ENCODE data around the gene HJV.

Gene HJV

DNA sequence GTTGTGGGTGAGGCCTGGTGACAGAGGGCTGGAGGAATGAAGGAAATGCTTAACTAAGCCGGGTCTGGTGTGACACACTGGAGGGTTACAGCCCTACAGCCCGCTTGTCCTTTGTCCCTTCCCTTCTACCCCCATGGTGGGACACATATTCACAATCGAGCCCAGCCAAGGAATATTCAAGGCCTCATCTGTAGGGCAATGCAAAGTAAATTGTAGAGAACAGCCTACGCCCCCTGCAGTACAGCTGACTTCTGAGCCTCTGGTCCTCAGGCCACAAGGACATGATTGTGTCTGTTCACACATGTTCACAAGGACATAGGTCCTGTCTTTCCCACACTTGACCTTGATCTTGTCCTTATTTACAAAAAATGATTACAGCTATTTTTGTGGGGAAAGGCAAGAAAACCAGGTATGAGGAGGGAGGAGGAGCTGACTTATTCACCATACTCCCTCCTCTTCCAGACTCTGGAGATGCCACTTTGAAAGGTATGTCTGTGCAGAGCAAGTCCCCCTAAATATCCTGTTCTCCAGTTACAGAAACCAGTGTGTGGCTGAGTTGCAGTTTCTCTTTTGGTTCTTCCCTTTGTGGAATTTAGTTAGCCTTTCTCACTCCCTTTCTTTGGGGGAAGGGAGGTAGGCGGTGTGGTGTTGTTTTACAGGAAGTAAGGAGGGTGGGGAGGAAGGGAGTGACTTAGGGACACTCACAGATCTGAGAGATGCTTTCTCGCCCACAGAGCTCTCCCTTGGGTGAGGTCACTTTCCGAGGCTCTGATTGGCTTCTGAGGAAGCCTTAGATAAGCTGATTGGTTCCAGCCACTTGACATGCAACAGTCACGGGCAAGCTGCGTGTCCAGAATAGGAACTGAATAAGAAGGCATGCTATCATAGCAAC is 42.4 kb downstream of the HJV start:
- DNase-seq (ENCODE audit: low read depth in 1 of 2, low spot score in 1 of 2) = peak; percentile 44 to 51

DNA sequence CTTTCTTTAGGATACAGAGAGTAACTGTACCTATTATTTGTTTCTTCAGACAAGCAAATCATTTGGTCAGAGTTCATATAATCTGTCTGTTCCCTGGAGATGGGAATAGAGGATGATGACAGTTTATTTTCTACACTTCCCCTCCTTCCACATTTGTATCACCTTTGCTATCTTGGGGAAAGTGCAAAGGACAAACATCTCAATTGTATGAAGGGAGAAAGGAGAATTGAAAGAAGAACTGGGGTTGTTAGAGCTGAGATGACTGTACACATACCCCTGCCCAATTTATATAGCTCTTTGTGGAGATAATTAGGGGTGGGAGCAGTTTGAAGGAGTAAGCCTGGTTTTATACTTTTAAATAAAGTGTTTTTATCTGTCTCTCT is 43.1 kb downstream of the HJV start:
- no peak for DNase-seq (ENCODE audit: low read depth in 1 of 2, low spot score in 1 of 2)

DNA sequence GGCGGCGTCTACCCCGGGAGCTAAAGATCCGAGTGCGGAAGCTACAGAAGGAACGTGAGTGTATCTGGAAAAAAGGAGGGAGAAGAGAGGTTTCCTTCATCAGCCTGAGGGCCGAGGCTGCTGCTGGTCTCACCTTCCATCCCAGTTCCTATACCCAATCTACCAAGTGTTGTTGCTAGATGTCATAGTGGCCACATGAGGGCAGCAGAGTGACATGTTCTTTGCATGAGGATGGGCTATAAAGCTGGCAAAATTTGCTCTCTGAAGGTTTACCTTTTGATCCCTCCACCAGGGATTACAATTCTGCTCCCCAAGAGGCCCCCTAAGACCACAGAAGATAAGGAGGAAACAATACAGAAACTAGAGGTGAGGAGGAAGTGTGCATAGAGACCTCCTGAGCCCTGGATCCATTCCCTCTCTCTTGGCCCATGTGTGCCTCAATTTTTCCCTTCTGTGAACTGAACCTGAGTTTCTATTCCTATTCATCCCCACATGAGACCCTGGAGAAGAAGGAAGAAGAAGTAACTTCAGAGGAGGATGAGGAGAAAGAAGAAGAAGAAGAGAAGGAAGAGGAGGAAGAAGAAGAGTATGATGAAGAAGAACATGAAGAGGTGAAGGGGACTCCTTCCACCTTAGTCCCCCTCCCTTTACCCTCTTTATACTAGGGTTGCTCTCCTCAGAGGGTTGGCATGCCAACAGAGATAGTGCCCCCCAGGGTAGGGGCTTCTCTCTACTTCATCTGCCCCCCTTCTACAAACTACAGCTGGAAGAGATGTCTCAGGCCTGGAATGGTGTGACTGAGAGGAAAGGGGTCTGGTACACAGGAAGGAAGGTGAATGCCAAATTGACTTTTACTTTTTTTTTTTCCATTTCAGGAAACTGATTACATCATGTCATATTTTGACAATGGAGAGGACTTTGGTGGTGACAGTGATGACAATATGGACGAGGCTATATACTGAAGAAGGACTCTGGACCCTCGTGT is 43.8 kb downstream of the HJV start:
- peak in 1 of 2 donors; percentile 43 for DNase-seq (ENCODE audit: low read depth in 1 of 2, low spot score in 1 of 2)

DNA sequence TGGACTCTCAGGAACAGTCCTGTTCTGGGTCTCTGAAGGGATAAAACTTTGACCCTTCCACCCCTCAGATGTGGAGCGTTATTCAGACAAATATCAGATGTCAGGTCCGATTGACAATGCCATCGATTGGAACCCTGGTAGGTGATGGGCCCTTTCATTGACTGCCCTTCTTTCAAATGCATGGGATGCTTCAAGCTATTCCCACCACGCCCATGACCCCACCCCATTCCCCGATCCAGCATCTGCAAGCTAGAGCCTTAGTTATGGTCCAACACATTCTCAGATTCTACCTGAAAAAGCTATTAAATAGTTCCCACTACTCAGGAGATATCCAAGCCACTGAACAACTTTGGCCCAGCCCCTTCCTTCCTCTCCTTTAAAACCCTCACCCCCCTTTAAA is 44.5 kb downstream of the HJV start:
- no peak for DNase-seq (ENCODE audit: low read depth in 1 of 2, low spot score in 1 of 2)

DNA sequence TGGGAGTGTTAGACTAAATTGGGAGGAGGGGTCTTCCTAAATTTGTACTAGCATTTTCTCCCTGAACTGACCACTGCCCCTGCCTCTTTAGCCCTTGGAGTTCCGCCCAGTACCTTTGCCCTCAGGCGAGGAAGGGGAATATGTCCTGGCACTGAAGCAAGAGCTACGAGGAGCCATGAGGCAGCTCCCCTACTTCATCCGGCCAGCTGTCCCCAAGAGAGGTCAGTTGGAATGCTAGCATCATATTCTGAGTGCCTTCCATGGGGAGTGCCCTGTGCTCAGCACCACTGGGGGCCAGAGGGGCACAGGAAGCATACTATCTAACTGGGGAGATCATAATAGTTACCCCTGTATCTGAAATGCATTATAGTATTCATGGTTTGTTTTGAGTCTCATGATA is 46.3 kb downstream of the HJV start:
- no peak for DNase-seq (ENCODE audit: low read depth in 1 of 2, low spot score in 1 of 2)

DNA sequence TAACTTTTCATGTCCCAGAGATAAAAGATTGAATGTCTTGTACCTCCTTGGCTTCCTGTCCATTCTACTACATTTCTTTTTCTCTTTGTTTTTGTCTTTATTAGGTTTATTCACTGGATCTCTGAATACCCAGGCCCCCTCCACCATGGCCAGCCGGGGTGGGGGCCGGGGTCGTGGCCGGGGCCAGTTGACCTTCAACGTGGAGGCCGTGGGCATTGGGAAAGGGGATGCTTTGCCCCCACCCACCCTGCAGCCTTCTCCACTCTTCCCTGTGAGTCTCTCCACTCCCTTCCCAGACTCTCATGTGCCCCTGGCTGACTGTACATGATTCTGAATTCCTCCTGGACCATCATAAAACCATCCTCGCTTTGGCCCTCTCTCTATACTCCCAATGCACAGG is 46.8 kb downstream of the HJV start:
- no peak for DNase-seq (ENCODE audit: low read depth in 1 of 2, low spot score in 1 of 2)

DNA sequence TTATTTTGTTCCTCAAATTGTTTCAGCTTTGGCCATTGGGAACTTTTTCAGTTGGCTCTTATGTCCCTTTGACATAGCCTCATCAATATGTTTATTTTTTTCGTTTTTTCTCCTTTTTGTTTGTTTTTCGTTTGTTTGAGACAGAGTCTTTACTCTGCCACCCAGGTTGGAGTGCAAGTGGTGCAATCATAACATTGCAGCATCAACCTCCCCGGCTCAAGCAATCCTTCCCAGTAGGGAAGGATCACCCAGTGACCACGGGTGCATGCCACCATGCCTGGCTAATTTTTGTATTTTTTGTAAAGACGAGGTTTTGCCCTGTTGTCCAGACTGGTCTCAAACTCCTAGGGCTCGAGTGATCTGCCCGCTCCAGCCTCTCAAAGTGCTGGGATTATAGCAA is 49.0 kb downstream of the HJV start:
- no peak for DNase-seq (ENCODE audit: low read depth in 1 of 2, low spot score in 1 of 2)

Data from stimulated activated CD4-positive, alpha-beta T cell treated with anti-CD3 and anti-CD28 coated beads, Interleukin-15, amount 100 ng/mL, for 1 hour (primary cell).